ENCODE results near the gene FBXO31.

DNA sequence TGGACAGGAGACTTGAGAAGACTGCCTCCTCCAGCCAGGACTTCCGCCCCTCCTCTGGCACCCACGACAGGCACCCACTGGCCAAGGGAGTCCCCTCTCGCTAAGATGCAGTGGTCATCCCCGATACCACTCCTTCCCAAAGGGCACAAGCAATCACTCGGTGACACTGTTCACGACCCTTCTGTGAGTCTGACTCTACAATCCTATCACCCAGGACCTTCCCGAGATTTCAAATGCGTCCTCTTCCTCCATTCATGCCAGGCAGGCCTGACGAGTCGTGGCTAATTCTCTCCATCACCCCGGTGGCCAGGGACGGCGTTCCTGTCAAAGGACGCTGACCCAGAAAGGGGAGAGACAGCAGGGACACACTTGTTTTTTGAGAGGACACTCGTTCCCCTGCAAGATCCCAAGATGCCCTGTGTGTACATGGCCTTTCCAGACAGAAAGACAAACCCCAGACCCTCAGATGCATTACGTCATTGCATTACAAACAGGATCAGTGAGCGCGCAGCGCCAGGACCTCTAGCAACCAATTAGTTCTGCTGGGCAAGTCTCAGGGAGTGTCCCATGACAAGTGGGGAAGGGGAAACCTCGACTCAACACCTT, 12.2 kb downstream of the FBXO31 start:
- TF ChIP-seq EZH2 (IDR thresholded peaks at IDR 0.05; ENCODE audit: borderline replicate concordance) (no peak), EZH2phosphoT487 (IDR thresholded peaks at IDR 0.05; ENCODE audit: low read depth, severe bottlenecking, unreplicated experiment) (no peak)
- TF ChIP-seq, protein P1, sequence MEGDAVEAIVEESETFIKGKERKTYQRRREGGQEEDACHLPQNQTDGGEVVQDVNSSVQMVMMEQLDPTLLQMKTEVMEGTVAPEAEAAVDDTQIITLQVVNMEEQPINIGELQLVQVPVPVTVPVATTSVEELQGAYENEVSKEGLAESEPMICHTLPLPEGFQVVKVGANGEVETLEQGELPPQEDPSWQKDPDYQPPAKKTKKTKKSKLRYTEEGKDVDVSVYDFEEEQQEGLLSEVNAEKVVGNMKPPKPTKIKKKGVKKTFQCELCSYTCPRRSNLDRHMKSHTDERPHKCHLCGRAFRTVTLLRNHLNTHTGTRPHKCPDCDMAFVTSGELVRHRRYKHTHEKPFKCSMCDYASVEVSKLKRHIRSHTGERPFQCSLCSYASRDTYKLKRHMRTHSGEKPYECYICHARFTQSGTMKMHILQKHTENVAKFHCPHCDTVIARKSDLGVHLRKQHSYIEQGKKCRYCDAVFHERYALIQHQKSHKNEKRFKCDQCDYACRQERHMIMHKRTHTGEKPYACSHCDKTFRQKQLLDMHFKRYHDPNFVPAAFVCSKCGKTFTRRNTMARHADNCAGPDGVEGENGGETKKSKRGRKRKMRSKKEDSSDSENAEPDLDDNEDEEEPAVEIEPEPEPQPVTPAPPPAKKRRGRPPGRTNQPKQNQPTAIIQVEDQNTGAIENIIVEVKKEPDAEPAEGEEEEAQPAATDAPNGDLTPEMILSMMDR (IDR thresholded peaks at IDR 0.05; ENCODE audit: poor library complexity) = no peak
